Tibial nerve (tissue), 3 donors: Measurements from ENCODE around the gene VWA3A.

ENCODE experiments used
- POLR2A ChIP-seq, 2 donors: fragments of 450-650 bp; IDR thresholded peaks; one replicate each; pipeline ENCODE4 v1.6.1; 2017; ENCODE audit warnings: antibody characterized with exemption in 2 of 2, mild to moderate bottlenecking in 2 of 2, moderate library complexity in 2 of 2
- TF ChIP-seq, protein P1 (sequence below), 5 experiments: fragments of 200-600 bp in 3 of 5; fragments of 450-650 bp in 2 of 5; sonication (generic) in 3 of 5; IDR thresholded peaks; one replicate each; pipeline ENCODE4 v1.5.1; 2016 to 2019; ENCODE audit warnings: antibody characterized with exemption in 5 of 5, mild to moderate bottlenecking in 3 of 5, moderate library complexity in 2 of 5

DNA sequence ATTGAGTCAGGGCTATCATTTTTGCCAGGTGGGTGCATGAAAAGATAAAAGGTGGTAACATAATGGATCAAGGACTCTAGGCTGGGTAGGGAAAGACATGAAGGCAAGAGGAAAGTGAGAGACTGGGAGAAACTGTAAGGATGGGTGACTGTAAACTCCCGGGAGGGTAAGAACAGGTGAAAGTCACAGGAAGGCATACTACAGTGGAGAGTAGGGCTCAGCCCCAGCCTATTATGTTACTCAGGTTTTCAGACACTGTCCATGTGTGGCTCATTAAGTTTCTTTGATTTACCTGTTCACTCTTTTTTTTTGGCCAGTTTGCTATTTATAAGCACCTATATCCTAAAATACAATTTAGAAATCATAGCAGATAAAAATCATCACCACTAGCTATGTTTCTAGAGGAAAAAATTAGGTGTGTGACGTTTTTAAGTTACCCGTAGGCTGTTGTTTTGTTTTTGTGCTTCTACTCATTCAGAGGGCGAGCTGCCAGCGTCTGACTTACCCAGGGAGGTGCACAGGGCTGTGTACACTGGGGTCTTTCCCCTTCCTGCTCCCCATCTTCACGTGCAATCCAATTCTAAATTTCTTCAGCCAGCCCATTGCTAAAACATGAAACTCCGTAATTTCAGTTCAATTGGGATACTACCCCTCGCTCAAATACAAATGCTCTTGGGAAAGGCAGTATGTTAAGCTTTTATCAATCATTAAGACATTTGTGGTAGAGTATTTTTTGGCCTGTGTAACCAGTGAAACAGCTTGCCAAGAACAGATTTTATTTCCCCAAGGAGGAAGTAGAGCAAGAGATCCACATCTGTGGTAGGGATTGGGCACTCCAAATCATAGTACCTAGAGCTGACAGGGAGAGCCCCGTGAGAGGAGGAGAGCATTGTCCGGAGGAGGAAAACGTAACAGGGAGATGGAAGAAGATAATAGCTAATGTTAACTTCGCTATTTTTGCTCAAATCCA, 21.7 kb upstream of the VWA3A start:
- TF ChIP-seq, protein P1, sequence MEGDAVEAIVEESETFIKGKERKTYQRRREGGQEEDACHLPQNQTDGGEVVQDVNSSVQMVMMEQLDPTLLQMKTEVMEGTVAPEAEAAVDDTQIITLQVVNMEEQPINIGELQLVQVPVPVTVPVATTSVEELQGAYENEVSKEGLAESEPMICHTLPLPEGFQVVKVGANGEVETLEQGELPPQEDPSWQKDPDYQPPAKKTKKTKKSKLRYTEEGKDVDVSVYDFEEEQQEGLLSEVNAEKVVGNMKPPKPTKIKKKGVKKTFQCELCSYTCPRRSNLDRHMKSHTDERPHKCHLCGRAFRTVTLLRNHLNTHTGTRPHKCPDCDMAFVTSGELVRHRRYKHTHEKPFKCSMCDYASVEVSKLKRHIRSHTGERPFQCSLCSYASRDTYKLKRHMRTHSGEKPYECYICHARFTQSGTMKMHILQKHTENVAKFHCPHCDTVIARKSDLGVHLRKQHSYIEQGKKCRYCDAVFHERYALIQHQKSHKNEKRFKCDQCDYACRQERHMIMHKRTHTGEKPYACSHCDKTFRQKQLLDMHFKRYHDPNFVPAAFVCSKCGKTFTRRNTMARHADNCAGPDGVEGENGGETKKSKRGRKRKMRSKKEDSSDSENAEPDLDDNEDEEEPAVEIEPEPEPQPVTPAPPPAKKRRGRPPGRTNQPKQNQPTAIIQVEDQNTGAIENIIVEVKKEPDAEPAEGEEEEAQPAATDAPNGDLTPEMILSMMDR (IDR thresholded peaks at IDR 0.05) = no peak
- TF ChIP-seq POLR2A (IDR thresholded peaks at IDR 0.05) = no peak
